Central memory CD8-positive, alpha-beta T cell (primary cell): Measurements from ENCODE around the gene ATP6V0C.
A peak's percentile ranks its signal among the peaks of the same experiment; 100 is the strongest.
"Not testable (repeated sequence)": the region's sequence is repeated elsewhere in the genome, so short reads cannot be mapped to it uniquely, and the experiment has no call there.

Experiments used
- ATAC-seq: fragments of 150-1000 bp; cut with Tn5 transposase; replicated peaks from 2 replicates; pipeline ENCODE4 v1.10.0; 2022; ENCODE audit warnings: mild to moderate bottlenecking, moderate FRiP score, moderate number of reproducible peaks; ENCODE audit not compliant: poor library complexity, severe bottlenecking; ENCODE audit errors: extremely low read depth
- DNase-seq, 2 donors: peaks; one replicate each; pipeline ENCODE4 v3.0.0; 2021; ENCODE audit warnings: low spot score in 2 of 2
- H3K27ac Mint-ChIP-seq: one replicate; pipeline ENCODE4 v1.8.0; 2022; ENCODE audit warnings: low read depth, mild to moderate bottlenecking, moderate library complexity, mixed read lengths
- H3K27me3 Mint-ChIP-seq: one replicate; pipeline ENCODE4 v1.8.0; 2022; ENCODE audit warnings: mixed read lengths
- H3K36me3 Mint-ChIP-seq: one replicate; pipeline ENCODE4 v1.8.0; 2022; ENCODE audit warnings: mild to moderate bottlenecking, moderate library complexity, mixed read lengths; ENCODE audit not compliant: insufficient read depth
- H3K4me1 Mint-ChIP-seq: one replicate; pipeline ENCODE4 v1.8.0; 2022; ENCODE audit warnings: mixed read lengths
- H3K4me3 Mint-ChIP-seq: one replicate; pipeline ENCODE4 v1.8.0; 2022; ENCODE audit warnings: mild to moderate bottlenecking, moderate library complexity, mixed read lengths
- H3K9me3 Mint-ChIP-seq: one replicate; pipeline ENCODE4 v1.8.0; 2022; ENCODE audit warnings: mixed read lengths

Gene ATP6V0C

GRCh38 chr16:2478279-2478678 lies 35.5 kb upstream of the ATP6V0C start:
- ATAC-seq (no peak), DNase-seq (no peak)
- Mint-ChIP-seq H3K27ac (no peak overlapping the region), H3K4me1 (peaks cover 45% of the 10 kb centered on the region), H3K9me3 (no peaks in the 10 kb centered on the region), H3K4me3 (no peak overlapping the region), H3K36me3 (no peaks in the 10 kb centered on the region), H3K27me3 (peaks cover 3% of the 10 kb centered on the region)

- H3K9me3 Mint-ChIP-seq, H3K27ac Mint-ChIP-seq, H3K27me3 Mint-ChIP-seq, H3K36me3 Mint-ChIP-seq, H3K4me3 Mint-ChIP-seq, ATAC-seq, DNase-seq: not testable (repeated sequence)
- peaks cover 45% of the 10 kb centered on the region for H3K4me1 Mint-ChIP-seq
Measured at GRCh38 chr16:2479996-2480395, 33.8 kb upstream of the ATP6V0C start.

DNA sequence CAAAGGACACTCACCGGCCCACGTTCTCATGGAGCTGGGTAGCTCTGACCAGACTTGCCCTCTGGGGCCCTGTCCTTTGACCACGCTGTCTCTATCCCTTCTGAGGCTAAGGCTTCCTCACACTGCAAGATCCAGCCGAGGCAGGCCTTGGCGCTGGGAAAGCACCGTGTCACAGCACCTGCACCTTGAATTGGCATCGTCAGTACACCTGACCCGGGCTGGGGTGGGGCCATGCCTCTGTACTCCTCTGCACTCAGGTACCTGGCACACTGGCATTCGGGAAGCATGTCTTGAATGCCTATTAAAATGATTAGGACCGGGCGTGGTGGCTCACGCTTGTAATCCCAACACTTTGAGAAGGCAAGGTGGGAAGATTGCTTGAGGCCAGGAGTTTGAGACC lies 32.8 kb upstream of the ATP6V0C start:
- no peaks in the 10 kb centered on the region for H3K36me3 Mint-ChIP-seq

DNA sequence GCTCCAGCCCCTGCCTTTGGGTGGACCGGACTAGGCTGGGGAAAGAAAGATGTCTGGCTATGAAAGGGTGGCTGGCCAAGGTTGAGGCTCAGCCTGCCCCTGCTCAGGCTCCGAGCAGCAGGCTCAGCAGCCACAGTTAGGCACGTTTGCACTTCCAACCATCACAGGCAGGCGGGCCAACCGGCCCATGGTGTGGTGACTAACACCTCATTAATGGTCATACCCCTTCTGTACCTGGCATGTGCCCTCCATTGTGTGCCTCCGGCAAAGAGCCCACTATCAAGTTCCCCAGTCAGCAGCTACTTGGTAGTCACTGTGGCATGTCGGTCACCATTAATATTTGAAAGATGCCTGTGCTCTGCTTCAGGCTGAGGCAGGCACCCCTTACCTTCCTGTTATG lies 32.1 kb upstream of the ATP6V0C start:
- H3K4me3 Mint-ChIP-seq, result no peak overlapping the region
- no peak for DNase-seq
- no peaks in the 10 kb centered on the region for H3K27me3 Mint-ChIP-seq
- no peaks in the 10 kb centered on the region for H3K36me3 Mint-ChIP-seq
- no peak overlapping the region for H3K27ac Mint-ChIP-seq
- ATAC-seq, result no peak
- peaks cover 42% of the 10 kb centered on the region for H3K4me1 Mint-ChIP-seq
- no peaks in the 10 kb centered on the region for H3K9me3 Mint-ChIP-seq

More for the DNA sequence above, 32.8 kb upstream of the ATP6V0C start:
- Mint-ChIP-seq H3K9me3 (no peaks in the 10 kb centered on the region), H3K4me1 (peaks cover 48% of the 10 kb centered on the region), H3K27ac (no peak overlapping the region), H3K4me3 (no peak overlapping the region), H3K27me3 (no peaks in the 10 kb centered on the region)
- no peak for ATAC-seq
- no peak for DNase-seq

GRCh38 chr16:2482249-2482648 lies 31.5 kb upstream of the ATP6V0C start:
- H3K27ac Mint-ChIP-seq, result no peak overlapping the region
- peaks cover 47% of the 10 kb centered on the region for H3K4me1 Mint-ChIP-seq
- H3K4me3 Mint-ChIP-seq, result no peak overlapping the region
- no peaks in the 10 kb centered on the region for H3K36me3 Mint-ChIP-seq
- DNase-seq (no peak), ATAC-seq (no peak)
- no peaks in the 10 kb centered on the region for H3K9me3 Mint-ChIP-seq
- H3K27me3 Mint-ChIP-seq, result no peaks in the 10 kb centered on the region

GRCh38 chr16:2482708-2483534 lies 30.8 kb upstream of the ATP6V0C start:
- Mint-ChIP-seq H3K36me3 (no peaks in the 10 kb centered on the region), H3K9me3 (no peaks in the 10 kb centered on the region), H3K4me1 (peaks cover 46% of the 10 kb centered on the region), H3K27me3 (no peaks in the 10 kb centered on the region), H3K4me3 (no peak overlapping the region), H3K27ac (peak overlapping the region; percentile 55)
- DNase-seq (no peak), ATAC-seq (no peak)

DNA sequence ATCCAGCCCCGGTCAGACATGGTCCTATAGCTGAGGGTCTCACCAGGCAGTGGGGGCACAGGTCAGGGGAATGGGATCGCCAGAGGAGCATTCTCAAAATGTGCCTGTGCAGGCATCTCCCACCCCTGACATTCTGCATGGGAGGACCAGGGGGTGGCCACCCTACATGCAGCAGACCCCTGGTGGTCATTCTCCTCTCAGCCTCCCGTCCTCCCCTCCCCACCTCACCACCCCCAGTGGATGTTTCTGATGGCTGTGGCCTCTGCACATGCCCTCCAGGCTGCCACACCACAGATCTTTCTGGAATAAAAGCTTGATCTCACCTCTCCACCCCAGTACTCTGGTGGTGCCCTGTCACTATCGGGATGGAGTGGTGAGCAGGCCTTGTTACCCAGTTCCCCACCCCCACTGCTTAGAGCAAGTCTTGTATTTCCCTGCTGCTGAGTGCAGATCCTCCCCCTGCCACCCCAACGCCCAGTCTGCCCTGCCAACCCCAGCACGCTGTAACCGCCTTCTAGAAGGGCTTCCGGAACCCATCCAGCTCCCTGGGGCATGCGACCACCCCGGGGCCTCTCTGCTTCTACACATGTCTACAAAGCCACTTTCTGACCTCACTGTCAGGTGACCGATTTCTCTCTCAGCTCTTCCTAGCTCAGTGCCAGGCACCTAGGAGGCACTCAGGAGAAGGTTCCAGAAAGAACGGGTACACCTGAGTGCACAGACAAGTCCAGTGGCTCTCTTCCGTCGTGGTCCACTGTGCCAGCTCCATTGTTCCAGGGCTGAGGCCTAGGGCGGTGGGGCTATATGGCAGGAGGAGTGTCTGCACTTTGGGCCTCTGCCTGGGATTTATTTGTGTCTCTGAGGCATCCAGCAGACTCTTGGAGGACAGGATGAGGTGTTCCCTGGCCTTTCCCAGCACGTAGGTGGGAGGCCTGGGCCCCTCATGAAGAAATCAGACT lies 29.5 kb upstream of the ATP6V0C start:
- no peaks in the 10 kb centered on the region for H3K9me3 Mint-ChIP-seq
- H3K27me3 Mint-ChIP-seq, result no peaks in the 10 kb centered on the region

GRCh38 chr16:2484898-2485508 lies 28.7 kb upstream of the ATP6V0C start:
- H3K4me3 Mint-ChIP-seq, result no peak overlapping the region
- ATAC-seq (no peak), DNase-seq (no peak)
- peaks cover 37% of the 10 kb centered on the region for H3K4me1 Mint-ChIP-seq
- no peaks in the 10 kb centered on the region for H3K27me3 Mint-ChIP-seq
- H3K9me3 Mint-ChIP-seq, result no peaks in the 10 kb centered on the region
- H3K36me3 Mint-ChIP-seq, result no peaks in the 10 kb centered on the region
- H3K27ac Mint-ChIP-seq, result no peak overlapping the region

More for the DNA sequence above, 29.5 kb upstream of the ATP6V0C start:
- Mint-ChIP-seq H3K4me3 (no peak overlapping the region), H3K36me3 (no peaks in the 10 kb centered on the region), H3K27ac (no peak overlapping the region), H3K4me1 (peaks cover 41% of the 10 kb centered on the region)
- no peak for ATAC-seq
- DNase-seq, result no peak

GRCh38 chr16:2485811-2486507 lies 27.8 kb upstream of the ATP6V0C start:
- no peak overlapping the region for H3K4me3 Mint-ChIP-seq
- H3K9me3 Mint-ChIP-seq, result no peaks in the 10 kb centered on the region
- H3K36me3 Mint-ChIP-seq, result no peaks in the 10 kb centered on the region
- H3K4me1 Mint-ChIP-seq, result peaks cover 31% of the 10 kb centered on the region
- no peaks in the 10 kb centered on the region for H3K27me3 Mint-ChIP-seq
- DNase-seq, result no peak
- ATAC-seq, result no peak
- H3K27ac Mint-ChIP-seq, result no peak overlapping the region

DNA sequence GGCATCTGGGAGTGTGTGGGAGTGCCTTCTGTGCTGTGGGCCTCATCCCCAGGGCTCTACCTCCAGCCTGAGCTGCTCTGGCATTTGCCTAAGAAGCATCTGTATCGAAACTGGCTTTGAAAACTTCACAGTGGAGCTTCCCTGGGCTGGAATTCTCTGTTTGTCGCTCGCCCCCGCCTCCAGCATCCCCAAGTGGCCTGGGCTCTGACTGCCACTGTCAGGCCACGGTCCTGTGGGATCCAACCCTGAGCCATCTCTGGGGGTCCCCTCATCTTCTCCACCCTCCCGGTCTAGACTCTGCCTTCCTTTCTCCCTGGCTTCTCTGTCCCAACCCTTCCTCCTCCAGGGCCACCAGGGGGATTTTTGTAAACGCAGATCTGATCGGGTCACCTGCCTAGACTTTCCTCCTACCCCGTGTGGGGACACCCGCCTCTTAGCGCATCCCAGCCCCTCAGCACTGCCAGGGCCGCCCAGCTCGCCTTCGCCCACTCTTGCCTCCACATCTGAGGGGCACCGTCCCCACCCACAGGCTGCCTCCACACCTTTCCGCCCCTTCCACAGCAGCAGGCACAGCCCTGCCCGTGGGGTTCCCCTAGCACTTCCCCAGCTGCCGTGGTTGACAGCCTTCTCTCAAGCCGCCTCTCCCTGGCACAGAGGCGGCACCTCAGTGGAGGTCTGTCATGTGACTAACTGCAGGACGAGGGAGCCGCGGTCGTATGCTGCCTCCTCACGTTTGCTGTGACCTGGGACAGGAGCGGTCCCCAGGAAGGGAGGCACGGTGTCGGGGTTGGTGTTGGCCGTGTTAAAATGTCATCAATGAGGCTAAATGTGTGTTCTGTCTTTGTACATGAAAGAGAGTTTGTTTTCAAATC lies 26.9 kb upstream of the ATP6V0C start:
- Mint-ChIP-seq H3K27ac (peak overlapping the region; percentile 84), H3K27me3 (no peaks in the 10 kb centered on the region), H3K4me3 (peak overlapping the region; percentile 29), H3K9me3 (no peaks in the 10 kb centered on the region), H3K36me3 (no peaks in the 10 kb centered on the region), H3K4me1 (peaks cover 30% of the 10 kb centered on the region)
- peak; percentile 99 for ATAC-seq
- peak; percentile 52 to 71 for DNase-seq

DNA sequence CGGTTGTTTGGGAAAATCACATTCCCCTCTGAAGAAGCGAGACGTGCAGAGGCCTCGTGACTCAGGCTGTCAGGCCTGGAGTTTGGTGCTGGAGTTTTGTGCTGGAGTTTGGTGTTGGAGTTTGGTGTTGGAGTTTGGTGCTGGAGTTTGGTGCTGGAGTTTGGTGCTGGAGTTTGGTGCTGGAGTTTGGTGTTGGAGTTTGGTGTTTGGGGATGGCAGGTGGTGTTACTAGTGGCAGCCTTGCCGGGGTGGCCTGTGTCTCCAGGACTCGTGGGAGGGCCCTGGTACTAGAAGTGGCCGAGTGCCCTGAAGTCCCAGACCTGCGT lies 26.3 kb upstream of the ATP6V0C start:
- DNase-seq, result no peak
- Mint-ChIP-seq H3K27me3 (no peaks in the 10 kb centered on the region), H3K4me3 (peak overlapping the region; percentile 29), H3K36me3 (peaks cover 2% of the 10 kb centered on the region), H3K9me3 (no peaks in the 10 kb centered on the region), H3K4me1 (peaks cover 24% of the 10 kb centered on the region), H3K27ac (peak overlapping the region; percentile 84)
- ATAC-seq, result no peak
